Measurements from ENCODE around the gene CLEC4F. TPM values are rescaled to one million over a fixed set of nuclear protein-coding genes. Genes with fewer than 3 reads are reported as not detected.

Gene CLEC4F
- total RNA-seq, 1 experiment from 2014 or later = not detected

GRCh38 chr2:70817284-70817954 lies 3.0 kb downstream of the CLEC4F start:
- Histone ChIP-seq H4K20me1 (ENCODE audit: insufficient read depth) (no peaks in the 10 kb centered on the region), H3K9me3 (ENCODE audit: insufficient read depth, low read depth) (no peaks in the 10 kb centered on the region), H3K9me2 (ENCODE audit: insufficient read depth) (no peaks in the 10 kb centered on the region), H2AFZ (no peak overlapping the region), H3K27ac (no peak overlapping the region), H3K4me3 (no peak overlapping the region), H3F3A (ENCODE audit: insufficient read depth, low read depth) (no peaks in the 10 kb centered on the region), H3K27me3 (ENCODE audit: insufficient read depth, low read depth) (peaks cover 96% of the 10 kb centered on the region), H3K36me3 (ENCODE audit: low read depth) (no peaks in the 10 kb centered on the region), H3K4me1 (replicated peaks; ENCODE audit: insufficient read depth) (no peaks in the 10 kb centered on the region), H3K79me2 (ENCODE audit: low read depth) (no peaks in the 10 kb centered on the region), H3K4me2 (no peak overlapping the region)
- BruUV-seq (replicated peaks) = no TSS peak
- TF ChIP-seq EZH2 (IDR thresholded peaks at IDR 0.05; ENCODE audit: low read depth) = no peak
- TF ChIP-seq, protein P1, sequence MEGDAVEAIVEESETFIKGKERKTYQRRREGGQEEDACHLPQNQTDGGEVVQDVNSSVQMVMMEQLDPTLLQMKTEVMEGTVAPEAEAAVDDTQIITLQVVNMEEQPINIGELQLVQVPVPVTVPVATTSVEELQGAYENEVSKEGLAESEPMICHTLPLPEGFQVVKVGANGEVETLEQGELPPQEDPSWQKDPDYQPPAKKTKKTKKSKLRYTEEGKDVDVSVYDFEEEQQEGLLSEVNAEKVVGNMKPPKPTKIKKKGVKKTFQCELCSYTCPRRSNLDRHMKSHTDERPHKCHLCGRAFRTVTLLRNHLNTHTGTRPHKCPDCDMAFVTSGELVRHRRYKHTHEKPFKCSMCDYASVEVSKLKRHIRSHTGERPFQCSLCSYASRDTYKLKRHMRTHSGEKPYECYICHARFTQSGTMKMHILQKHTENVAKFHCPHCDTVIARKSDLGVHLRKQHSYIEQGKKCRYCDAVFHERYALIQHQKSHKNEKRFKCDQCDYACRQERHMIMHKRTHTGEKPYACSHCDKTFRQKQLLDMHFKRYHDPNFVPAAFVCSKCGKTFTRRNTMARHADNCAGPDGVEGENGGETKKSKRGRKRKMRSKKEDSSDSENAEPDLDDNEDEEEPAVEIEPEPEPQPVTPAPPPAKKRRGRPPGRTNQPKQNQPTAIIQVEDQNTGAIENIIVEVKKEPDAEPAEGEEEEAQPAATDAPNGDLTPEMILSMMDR (conservative IDR thresholded peaks at IDR 0.05) = no peak
- no peak for DNase-seq
- CTCF ChIA-PET = no interaction called here
- intact Hi-C loops (cut with micrococcal nuclease; ENCODE audit: unreplicated experiment) = no loop called here
- POLR2A ChIA-PET (ENCODE audit: unreplicated experiment) = no interaction called here

DNA sequence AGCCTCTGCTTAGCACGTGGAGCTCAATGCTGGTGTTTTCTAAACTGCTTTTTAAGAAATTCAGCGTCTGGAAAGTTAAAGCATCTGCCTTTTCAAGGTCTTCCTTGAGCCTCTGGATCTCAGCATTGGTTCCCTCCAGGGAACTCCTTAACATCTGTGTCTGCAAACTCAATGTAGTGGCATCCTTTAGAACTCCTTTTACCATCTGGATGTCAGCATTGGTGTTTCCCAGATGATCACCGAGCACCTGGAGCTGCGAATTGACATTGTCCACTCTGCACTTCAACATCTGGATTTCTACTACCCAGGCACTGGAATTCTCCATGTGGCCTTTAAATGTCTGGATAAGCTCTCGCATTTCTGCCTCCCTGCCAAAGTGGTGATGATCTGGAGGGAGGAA lies 3.7 kb downstream of the CLEC4F start:
- no peak overlapping the region for H3K4me3 ChIP-seq
- no peak overlapping the region for H3K27ac ChIP-seq
- ChIA-PET CTCF (no interaction called here), POLR2A (ENCODE audit: unreplicated experiment) (no interaction called here)
- BruUV-seq (replicated peaks) = no TSS peak
- H3K79me2 ChIP-seq (ENCODE audit: low read depth) = no peaks in the 10 kb centered on the region
- peaks cover 99% of the 10 kb centered on the region for H3K27me3 ChIP-seq (ENCODE audit: insufficient read depth, low read depth)
- DNase-seq = no peak
- no peaks in the 10 kb centered on the region for H3K9me2 ChIP-seq (ENCODE audit: insufficient read depth)
- no peak overlapping the region for H3K4me2 ChIP-seq
- no peaks in the 10 kb centered on the region for H4K20me1 ChIP-seq (ENCODE audit: insufficient read depth)
- intact Hi-C loops (cut with micrococcal nuclease; ENCODE audit: unreplicated experiment) = no loop called here
- no peak overlapping the region for H2AFZ ChIP-seq
- no peaks in the 10 kb centered on the region for H3K9me3 ChIP-seq (ENCODE audit: insufficient read depth, low read depth)
- H3K36me3 ChIP-seq (ENCODE audit: low read depth) = no peaks in the 10 kb centered on the region
- no peaks in the 10 kb centered on the region for H3F3A ChIP-seq (ENCODE audit: insufficient read depth, low read depth)
- H3K4me1 ChIP-seq (replicated peaks; ENCODE audit: insufficient read depth) = no peaks in the 10 kb centered on the region
- TF ChIP-seq EZH2 (IDR thresholded peaks at IDR 0.05; ENCODE audit: low read depth) = no peak
- TF ChIP-seq, protein P1 (conservative IDR thresholded peaks at IDR 0.05) = no peak

DNA sequence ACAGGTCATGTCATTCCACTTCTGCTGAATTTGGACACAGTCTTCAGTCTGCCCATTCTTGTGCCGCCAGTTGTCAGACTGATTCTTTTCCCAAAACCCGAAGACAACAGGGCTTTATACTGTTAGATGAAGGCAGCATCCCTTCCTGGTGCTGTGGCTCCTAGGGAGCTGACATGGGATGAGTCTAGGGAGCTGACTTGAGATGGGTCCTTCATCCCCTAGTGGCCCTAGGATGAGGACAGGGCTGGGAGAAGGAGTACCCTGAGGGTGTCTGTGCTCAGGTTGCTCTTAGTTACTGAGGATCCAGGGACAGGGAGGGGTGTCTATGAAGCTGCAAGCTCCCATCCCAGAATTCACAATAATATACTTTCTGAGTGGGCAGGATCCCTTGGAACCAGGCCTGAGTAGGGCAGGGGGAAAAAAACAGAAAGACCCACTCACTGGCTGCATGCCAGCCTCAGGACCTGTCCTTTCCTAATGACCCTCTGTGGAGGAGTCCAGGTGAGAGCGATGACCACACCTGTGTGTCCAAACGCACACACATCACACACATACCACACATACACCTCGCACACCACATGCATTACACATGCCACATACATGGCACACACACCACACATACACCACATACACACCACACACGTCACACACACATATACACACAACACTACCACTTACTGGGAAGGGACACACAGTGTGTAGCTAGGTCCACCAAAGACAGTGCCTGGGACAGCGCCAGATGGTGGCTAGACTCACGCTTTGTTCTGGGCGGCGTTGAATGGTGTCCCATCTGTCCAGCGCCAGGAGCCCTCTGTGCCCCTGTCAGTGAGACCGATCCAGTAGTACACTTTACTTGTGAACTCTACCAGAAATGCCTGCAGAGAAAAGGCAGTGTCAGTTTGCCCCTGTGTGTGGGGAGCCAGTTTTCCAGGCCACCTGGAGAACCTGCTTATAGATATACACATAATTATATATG lies 11.1 kb downstream of the CLEC4F start:
- TF ChIP-seq, protein P1 (conservative IDR thresholded peaks at IDR 0.05) = no peak
- TF ChIP-seq EZH2 (IDR thresholded peaks at IDR 0.05; ENCODE audit: low read depth) = no peak
- no peaks in the 10 kb centered on the region for H3K9me2 ChIP-seq (ENCODE audit: insufficient read depth)
- H2AFZ ChIP-seq = no peak overlapping the region
- H3K79me2 ChIP-seq (ENCODE audit: low read depth) = no peaks in the 10 kb centered on the region
- H3K4me1 ChIP-seq (replicated peaks; ENCODE audit: insufficient read depth) = no peaks in the 10 kb centered on the region
- intact Hi-C loops (cut with micrococcal nuclease; ENCODE audit: unreplicated experiment) = no loop called here
- no peaks in the 10 kb centered on the region for H4K20me1 ChIP-seq (ENCODE audit: insufficient read depth)
- H3K27me3 ChIP-seq (ENCODE audit: insufficient read depth, low read depth) = peaks cover 68% of the 10 kb centered on the region
- BruUV-seq (replicated peaks) = no TSS peak
- H3K27ac ChIP-seq = no peak overlapping the region
- H3K36me3 ChIP-seq (ENCODE audit: low read depth) = no peaks in the 10 kb centered on the region
- H3K9me3 ChIP-seq (ENCODE audit: insufficient read depth, low read depth) = no peaks in the 10 kb centered on the region
- no peak overlapping the region for H3K4me2 ChIP-seq
- DNase-seq = no peak
- H3K4me3 ChIP-seq = no peak overlapping the region
- ChIA-PET CTCF (no interaction called here), POLR2A (ENCODE audit: unreplicated experiment) (no interaction called here)
- no peaks in the 10 kb centered on the region for H3F3A ChIP-seq (ENCODE audit: insufficient read depth, low read depth)

Measured in PC-9 (cell line).